HG03097 (cell line): ENCODE data around the gene PHACTR3.

Experiments
- ATAC-seq: cut with Tn5 transposase; IDR thresholded peaks from one replicate; pipeline ENCODE4 v1.9.1; 2021; ENCODE audit not compliant: unreplicated experiment, low FRiP score

Gene PHACTR3

GRCh38 chr20:59745201-59745600 is 140.9 kb downstream of the PHACTR3 start:
- no peak for ATAC-seq

- no peak for ATAC-seq
These were observed 141.4 kb downstream of the PHACTR3 start for GRCh38 chr20:59745716-59746115.

DNA sequence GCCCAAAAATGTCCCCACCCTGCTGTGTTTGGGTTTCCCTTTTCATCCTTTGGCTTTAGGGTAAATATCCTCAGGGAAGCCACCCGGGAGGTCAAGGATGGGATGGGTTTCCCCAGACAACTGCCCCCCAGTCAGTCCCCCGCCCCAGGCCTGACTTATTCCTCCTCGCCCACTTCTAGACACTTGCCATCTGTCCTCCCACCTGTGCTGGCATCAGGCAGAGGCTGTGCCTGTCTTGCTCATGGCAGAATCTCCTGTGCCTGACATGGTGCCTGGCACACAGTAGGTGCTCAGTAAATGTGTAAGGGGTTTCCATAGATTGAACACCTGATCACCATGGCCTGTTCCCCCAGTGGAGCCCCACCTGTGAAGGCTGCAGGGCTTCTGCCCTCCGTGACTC is 141.8 kb downstream of the PHACTR3 start:
- no peak for ATAC-seq

DNA sequence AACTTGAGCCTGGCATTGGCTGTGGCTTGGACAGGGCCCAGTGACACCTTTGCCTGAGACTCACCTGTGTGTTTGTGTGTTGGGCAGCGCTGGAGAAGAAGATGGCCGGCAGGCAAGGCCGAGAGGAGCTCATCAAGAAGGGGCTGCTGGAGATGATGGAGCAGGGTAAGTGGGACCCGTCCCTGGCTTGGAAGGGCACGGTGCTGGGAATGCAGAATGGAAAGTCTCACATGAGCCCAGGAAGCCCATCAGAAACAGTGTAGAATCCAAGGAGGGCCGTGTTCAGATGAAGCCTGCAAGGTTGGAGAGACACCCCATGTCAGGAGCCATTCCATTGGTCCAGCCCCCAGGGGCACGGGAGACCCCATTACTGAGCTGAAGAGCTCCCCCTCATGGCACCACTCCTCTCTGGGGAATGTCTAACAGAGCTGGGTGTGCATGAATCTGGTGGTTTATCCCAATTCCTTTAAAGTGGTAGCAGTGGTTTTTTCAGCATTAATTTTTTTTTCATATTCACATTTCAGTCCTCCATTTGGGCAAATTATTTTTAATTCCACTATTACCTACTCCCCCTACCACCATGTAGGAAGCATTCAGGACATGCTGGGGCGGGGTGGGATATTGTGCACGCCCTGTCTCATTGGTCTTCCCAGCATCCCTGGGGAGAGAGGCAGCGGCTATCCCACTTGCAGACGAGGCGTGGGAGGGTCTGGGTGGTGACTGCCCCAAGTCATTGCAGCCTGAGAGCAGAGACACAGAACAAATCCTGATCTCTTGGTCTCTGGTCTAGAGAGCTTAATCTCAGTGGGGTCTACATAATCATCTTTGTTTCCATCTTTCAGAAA is 143.6 kb downstream of the PHACTR3 start:
- no peak for ATAC-seq

- ATAC-seq = no peak
These were observed 144.4 kb downstream of the PHACTR3 start for GRCh38 chr20:59748619-59749191.

DNA sequence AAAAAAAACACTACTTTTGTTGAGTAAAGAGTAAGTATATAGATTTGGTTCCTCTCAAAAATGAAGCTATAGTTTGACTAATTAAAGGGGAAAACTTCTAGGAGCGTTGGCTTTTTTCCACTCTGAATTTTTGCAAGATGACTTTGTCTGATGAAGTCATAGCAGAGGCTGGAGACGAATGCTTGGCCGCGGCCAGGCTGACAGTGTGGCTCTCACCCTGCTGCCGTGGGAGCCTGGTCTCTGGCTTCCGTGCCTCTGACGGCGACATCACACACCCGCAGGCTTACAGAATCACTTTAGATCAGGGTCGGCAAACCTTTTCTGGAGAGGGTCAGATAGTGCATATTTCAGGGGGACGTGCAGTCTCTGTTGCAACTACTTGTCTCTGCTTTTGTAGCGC is 145.0 kb downstream of the PHACTR3 start:
- ATAC-seq = no peak

GRCh38 chr20:59750209-59750840 is 146.0 kb downstream of the PHACTR3 start:
- no peak for ATAC-seq

DNA sequence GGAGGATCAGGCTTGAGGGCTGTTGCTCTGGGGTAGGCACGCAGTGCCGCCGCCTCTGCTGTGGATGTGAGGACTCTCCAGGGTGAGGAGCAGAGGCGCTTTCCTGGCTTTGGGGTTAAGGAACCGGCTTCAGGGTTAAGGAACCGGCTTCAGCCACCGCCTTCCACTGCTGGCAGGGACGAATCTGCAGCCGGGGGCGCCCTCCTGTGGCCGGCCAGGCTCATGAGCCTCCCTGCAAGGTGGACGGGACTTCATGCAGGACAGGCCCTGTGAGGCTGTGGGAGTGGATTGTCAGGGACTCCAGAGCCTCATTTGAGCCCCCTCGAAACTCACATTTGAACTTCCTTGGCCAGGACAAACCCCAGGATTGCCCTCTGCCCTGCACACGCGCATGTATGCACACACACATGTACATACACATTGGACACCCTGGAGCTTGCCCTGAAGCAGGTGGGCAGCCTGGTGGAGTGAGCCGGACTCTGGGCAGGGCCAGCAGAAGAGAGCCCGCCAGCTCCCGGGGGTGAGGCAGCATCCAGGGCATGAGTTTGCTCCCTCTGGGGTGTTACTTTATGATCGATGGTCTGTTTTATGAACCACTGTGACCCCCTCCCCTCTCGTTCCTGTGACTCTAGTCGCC is 146.9 kb downstream of the PHACTR3 start:
- peak; percentile 43 for ATAC-seq

- ATAC-seq = peak; percentile 90
These were observed 147.8 kb downstream of the PHACTR3 start for GRCh38 chr20:59752101-59752586.

GRCh38 chr20:59752704-59753460 is 148.5 kb downstream of the PHACTR3 start:
- ATAC-seq = peak; percentile 36

DNA sequence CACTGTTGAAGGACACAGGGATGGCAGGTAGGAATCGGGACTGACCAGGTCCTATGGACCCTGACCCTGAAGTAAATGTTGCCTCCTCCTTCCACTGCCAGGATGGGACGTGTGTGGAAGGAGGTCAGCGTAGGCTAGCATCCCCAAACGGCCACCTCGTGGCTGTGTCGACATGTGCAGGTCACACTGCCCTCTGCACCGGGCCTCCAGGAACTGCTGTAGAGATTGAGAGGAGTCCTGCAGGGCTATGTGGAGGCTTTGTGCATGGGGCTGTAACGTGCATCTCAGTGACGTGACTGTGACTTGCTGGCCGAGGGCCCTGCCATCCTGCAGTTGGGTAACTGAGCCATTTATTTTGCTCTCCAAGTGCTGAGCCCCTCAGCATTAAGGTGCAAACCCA is 149.5 kb downstream of the PHACTR3 start:
- ATAC-seq = no peak

DNA sequence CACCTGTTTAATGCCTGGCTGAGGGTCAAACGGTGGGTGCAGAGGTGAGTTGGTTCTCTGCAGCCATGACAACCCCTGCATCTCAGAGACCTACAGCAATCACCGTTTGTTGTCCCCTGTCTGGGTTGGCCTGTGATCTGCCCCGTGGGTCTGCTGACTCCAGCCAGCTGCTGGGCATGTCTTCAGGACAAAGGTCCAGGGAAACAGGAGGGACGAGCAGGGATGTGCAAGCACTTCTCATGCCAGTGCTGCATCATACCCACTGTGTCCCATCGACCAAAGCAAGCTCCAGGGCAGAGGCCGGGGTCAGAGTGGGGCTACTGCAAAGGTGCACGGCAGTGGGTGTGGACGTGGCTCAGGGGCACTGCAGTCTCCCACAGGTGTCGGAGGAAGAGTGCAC is 150.2 kb downstream of the PHACTR3 start:
- ATAC-seq = no peak

DNA sequence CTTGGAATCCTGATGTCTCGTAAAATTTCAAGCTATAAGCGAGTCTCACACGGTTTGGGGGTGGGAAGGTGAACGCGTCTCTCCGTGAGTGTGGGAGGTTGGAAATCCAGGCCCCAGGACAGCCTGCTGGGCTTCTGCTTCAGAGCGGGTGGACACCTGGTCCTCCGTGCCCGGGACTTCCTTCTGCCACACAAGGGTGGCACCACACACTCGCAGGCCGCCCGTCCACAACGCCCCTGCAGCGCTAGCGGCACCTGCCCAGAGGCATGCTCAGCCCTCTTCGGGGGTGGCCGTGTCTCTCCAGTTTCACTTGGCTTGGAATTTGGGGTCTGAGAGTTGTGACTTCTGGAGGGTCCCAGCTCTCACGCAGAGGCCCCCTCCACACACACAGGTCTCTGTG is 151.9 kb downstream of the PHACTR3 start:
- no peak for ATAC-seq

DNA sequence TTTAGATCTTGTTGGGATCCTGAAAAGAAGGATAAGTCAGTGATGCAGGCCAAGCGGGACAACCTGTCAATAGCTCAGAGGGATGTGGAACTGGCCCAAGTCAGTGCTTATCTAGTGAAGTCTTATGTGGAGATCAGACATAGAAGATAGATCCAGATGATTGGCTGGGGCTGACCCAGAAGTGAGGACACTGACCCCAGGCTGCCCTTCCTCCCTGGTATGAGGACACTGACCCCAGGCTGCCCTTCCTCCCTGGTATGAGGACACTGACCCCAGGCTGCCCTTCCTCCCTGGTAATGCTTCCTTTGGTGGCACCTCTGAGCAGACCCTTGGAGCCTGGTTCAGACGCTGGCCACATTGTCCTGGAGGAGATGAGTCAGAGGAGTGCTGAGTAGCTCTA is 159.7 kb downstream of the PHACTR3 start:
- no peak for ATAC-seq

GRCh38 chr20:59765599-59766177 is 161.3 kb downstream of the PHACTR3 start:
- no peak for ATAC-seq

GRCh38 chr20:59767656-59768055 is 163.3 kb downstream of the PHACTR3 start:
- no peak for ATAC-seq

DNA sequence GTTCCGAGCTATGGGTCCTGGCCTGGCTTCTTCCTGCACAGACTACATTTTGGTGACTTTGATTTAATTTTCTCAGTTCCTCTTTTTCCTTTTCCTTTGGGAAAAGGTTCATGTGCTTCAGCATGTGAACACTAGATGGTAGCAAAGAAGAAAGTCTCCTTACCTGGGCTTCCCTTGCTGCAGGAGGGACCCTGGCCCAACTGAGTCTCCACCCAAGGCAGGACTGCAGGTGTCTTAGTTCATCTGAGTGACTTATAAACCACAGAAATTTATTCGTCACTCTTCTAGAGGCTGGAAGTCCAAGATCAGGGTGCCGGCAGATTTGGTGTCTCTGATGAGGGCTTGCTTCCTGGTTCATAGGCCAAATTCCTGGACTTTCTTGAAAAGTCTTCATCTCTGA is 165.9 kb downstream of the PHACTR3 start:
- no peak for ATAC-seq

- no peak for ATAC-seq
These were observed 166.5 kb downstream of the PHACTR3 start for GRCh38 chr20:59770851-59771250.

DNA sequence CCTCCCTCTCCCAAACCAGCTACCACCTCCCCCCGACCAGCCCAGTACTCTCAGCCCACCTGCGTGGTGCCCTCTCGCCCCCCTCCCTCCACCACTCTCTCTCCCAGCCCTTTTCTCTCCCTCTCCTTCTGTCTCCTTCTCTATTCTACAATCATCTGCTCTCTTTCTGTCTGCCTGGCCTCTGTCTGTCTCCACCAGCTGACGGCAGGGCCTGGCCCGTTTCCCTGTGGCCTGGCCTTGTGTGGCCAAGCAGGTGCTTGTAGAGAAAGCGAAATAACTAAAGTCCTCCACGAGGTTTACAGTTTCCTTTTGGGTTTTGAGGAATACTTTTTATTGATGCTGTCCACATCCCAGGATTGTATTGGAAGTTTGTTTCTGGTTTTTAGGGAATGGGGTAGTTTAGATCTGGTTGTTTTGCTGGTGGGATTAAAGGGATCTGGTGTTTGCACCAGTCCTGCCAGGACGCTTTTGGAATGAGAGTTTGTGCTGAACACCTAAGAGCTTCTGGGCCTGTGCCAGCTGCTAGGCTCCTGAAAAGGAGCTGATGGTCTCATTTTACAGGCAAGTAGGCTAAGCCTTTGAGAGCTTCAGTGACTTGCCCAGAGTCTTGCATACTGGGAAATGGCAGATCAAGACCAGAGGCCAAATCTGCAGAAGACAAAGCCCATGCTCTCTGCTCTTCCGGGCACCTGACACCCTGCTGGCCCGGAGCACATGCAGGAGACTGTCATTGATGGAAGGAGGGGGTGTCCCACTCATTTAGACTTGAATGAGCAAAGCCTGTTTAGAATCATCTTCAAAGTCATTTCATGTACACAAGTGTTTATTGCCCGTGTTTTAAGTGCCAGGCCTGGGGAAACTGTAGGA is 167.4 kb downstream of the PHACTR3 start:
- no peak for ATAC-seq
